Fibroblast of lung (primary cell): Measurements from ENCODE around the gene NAA25. TPM values are rescaled to one million over a fixed set of nuclear protein-coding genes. Genes with fewer than 3 reads are reported as not detected.
"Not testable (repeated sequence)": the region's sequence is repeated elsewhere in the genome, so short reads cannot be mapped to it uniquely, and the experiment has no call there.

ENCODE experiments used
- DNase-seq, 2 donors: peaks; one replicate each; pipeline versions ENCODE4 v3.0.0 to v3.0.0-alpha.2; 2010; ENCODE audit warnings: low read depth in 2 of 2
- H2AFZ ChIP-seq: 2 replicates; pipeline ENCODE4 v1.5.1; 2012; ENCODE audit warnings: low read length, control low read depth, inconsistent platforms
- H3K27ac ChIP-seq: 2 replicates; pipeline ENCODE4 v1.5.1; 2011; ENCODE audit warnings: low read length, control low read depth; ENCODE audit not compliant: insufficient read depth
- H3K27me3 ChIP-seq: 2 replicates; pipeline ENCODE4 v1.5.1; 2011; ENCODE audit warnings: mild to moderate bottlenecking, low read length; ENCODE audit not compliant: control insufficient read depth, insufficient read depth
- H3K36me3 ChIP-seq: 2 replicates; pipeline ENCODE4 v1.5.1; 2011; ENCODE audit warnings: low read length; ENCODE audit not compliant: control insufficient read depth, insufficient read depth
- H3K4me1 ChIP-seq: 2 replicates; pipeline ENCODE4 v1.5.1; 2011; ENCODE audit warnings: low read length; ENCODE audit not compliant: control insufficient read depth, insufficient read depth; ENCODE audit errors: extremely low read depth
- H3K4me2 ChIP-seq: 2 replicates; pipeline ENCODE4 v1.5.1; 2011; ENCODE audit warnings: low read length, control low read depth; ENCODE audit not compliant: insufficient read depth; ENCODE audit errors: extremely low read depth
- H3K4me3 ChIP-seq, 4 experiments: fragments of 200-600 bp in 1 of 4; sonication (generic) in 1 of 4; replicated peaks in 1 of 4; 2 replicates each; pipeline ENCODE4 v1.5.1; 2011 to 2016; ENCODE audit warnings: low read length in 4 of 4, low read depth in 3 of 4, mild to moderate bottlenecking in 3 of 4, control low read depth in 2 of 4, inconsistent platforms in 1 of 4, mixed read lengths in 1 of 4; ENCODE audit not compliant: insufficient read depth in 1 of 4; ENCODE audit errors: control extremely low read depth in 1 of 4
- H3K79me2 ChIP-seq: 2 replicates; pipeline ENCODE4 v1.5.1; 2012; ENCODE audit warnings: mild to moderate bottlenecking, low read length, inconsistent platforms; ENCODE audit not compliant: control insufficient read depth, insufficient read depth
- H3K9ac ChIP-seq: 2 replicates; pipeline ENCODE4 v1.5.1; 2011; ENCODE audit warnings: mild to moderate bottlenecking, low read length, control low read depth; ENCODE audit not compliant: insufficient read depth
- H3K9me3 ChIP-seq: 2 replicates; pipeline ENCODE4 v1.5.1; 2012; ENCODE audit warnings: low read depth, low read length; ENCODE audit not compliant: control insufficient read depth, insufficient read depth
- H4K20me1 ChIP-seq: 2 replicates; pipeline ENCODE4 v1.5.1; 2011; ENCODE audit warnings: low read length; ENCODE audit not compliant: control insufficient read depth, insufficient read depth; ENCODE audit errors: extremely low read depth
- CTCF ChIP-seq, 2 donors: IDR thresholded peaks in 1 of 2; conservative IDR thresholded peaks in 1 of 2; 1 replicate in 1 of 2; 2 replicates in 1 of 2; pipeline ENCODE4 v1.5.1; 2011 to 2012; ENCODE audit warnings: low read length in 2 of 2, control low read depth in 1 of 2, inconsistent platforms in 1 of 2, low read depth in 1 of 2, mild to moderate bottlenecking in 1 of 2
- EZH2 ChIP-seq: IDR thresholded peaks from 2 replicates; pipeline ENCODE4 v1.5.1; 2012; ENCODE audit warnings: low read length, control low read depth, mild to moderate bottlenecking; ENCODE audit errors: missing control alignments
- polyA plus RNA-seq, 2 donors: library from polyadenylated mRNA; depleted of rRNA in 1 of 2; stranded (reverse) in 1 of 2; unstranded in 1 of 2; fragments of >200 nt; gene quantifications; 2 replicates each; pipeline ENCODE4 v1.2.1, GENCODE V29; 2011 to 2012; ENCODE audit warnings: missing spikeins in 1 of 2
- total RNA-seq: library from RNA; depleted of rRNA; stranded (reverse); fragments of >200 nt; gene quantifications from 2 replicates; pipeline ENCODE4 v1.2.1, GENCODE V29; 2014

The NAA25 gene
- total and polyA plus RNA-seq, 2 donors (not counting 1 experiment from before 2014, with no cell fraction given), result 18.8 to 19.4 TPM

GRCh38 chr12:112107306-112108201, 1.0 kb downstream of the NAA25 start:
- Histone ChIP-seq H3K4me1 (peaks cover 10% of the 10 kb centered on the region), H4K20me1 (peaks cover 4% of the 10 kb centered on the region), H3K27ac (peak overlapping the region; percentile 97), H3K27me3 (no peaks in the 10 kb centered on the region), H3K4me3 (peak overlapping the region; percentile 90 to 97 (median 94)), H3K4me2 (peak overlapping the region; percentile 73), H3K9me3 (no peaks in the 10 kb centered on the region), H3K36me3 (no peaks in the 10 kb centered on the region), H3K9ac (peak overlapping the region; percentile 85), H3K79me2 (peaks cover 61% of the 10 kb centered on the region), H2AFZ (no peak overlapping the region)
- TF ChIP-seq EZH2 (no peak), CTCF (conservative IDR thresholded peaks at IDR 0.05 in 1 of 2, IDR thresholded peaks at IDR 0.05 in 1 of 2; ENCODE audit: low read depth in 1 of 2, low read length in 2 of 2) (no peak)
- peak in 1 of 2 donors; percentile 33 for DNase-seq

DNA sequence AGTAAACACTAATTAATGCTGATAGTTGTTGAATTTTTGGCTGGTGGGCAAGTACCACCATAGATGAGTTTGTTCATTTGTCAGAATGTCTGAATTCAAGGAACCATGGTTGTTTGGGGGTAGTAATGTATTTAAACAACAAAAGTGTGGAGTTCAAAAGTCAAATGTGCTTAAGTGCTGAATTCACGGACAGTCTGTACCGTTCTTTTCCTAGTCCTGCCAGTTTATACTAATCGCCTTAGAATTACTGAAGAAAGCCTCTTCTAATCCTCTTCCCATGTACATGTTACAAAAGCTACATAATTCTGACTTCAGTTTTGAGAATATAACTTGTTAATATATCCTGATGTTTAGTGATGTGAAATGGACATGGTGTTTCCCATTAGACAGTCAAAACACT, 2.7 kb downstream of the NAA25 start:
- Histone ChIP-seq H3K79me2 (peaks cover 74% of the 10 kb centered on the region), H3K9ac (no peak overlapping the region), H3K9me3 (no peaks in the 10 kb centered on the region), H3K27ac (no peak overlapping the region), H2AFZ (no peak overlapping the region), H3K4me1 (peaks cover 10% of the 10 kb centered on the region), H3K4me3 (no peak overlapping the region), H3K4me2 (peak overlapping the region; percentile 37), H4K20me1 (peaks cover 4% of the 10 kb centered on the region), H3K27me3 (no peaks in the 10 kb centered on the region), H3K36me3 (peaks cover 1% of the 10 kb centered on the region)
- DNase-seq, result no peak
- TF ChIP-seq CTCF (conservative IDR thresholded peaks at IDR 0.05 in 1 of 2, IDR thresholded peaks at IDR 0.05 in 1 of 2; ENCODE audit: low read depth in 1 of 2, low read length in 2 of 2) (no peak), EZH2 (no peak)

DNA sequence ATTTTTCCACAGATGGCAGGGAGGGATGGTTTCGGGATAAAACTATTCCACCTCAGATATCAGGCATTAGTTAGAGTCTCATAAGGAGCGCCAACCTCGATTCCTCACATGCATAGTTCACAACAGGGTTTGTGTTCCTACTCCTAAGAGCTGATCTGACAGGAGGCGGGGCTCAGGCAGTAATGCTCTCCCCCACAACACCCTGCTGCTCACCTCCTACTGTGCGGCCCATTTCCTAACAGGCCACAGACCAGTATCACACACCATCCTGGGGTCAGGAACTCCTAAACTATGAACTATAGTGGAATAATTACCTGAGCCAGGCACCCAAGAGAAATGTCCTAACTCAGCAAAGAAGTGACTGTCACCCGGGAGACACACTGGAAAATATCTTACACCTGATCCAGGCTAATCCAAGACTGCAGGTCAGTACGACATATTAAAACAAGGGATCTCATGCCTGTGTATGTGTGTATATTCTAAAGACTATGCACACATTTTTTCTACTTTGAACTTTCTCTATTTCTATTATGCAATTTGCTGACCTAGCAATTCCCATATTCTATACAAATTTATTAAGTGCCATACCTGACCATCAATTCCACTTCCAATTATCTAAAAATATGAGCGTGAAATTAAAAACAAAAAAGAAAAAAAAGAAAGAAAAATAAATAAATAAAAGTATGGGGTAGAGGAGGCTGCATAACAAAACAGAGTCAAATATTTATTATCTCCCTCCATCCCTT, 4.7 kb downstream of the NAA25 start:
- no peak overlapping the region for H2AFZ ChIP-seq
- H3K79me2 ChIP-seq, result peaks cover 85% of the 10 kb centered on the region
- H3K9me3 ChIP-seq, result no peaks in the 10 kb centered on the region
- no peak overlapping the region for H3K27ac ChIP-seq
- peaks cover 1% of the 10 kb centered on the region for H3K36me3 ChIP-seq
- H3K4me2 ChIP-seq, result no peak overlapping the region
- H3K4me3 ChIP-seq, result no peak overlapping the region
- TF ChIP-seq CTCF (conservative IDR thresholded peaks at IDR 0.05 in 1 of 2, IDR thresholded peaks at IDR 0.05 in 1 of 2; ENCODE audit: low read depth in 1 of 2, low read length in 2 of 2) (no peak), EZH2 (no peak)
- no peaks in the 10 kb centered on the region for H3K27me3 ChIP-seq
- no peak overlapping the region for H3K9ac ChIP-seq
- H4K20me1 ChIP-seq, result peaks cover 4% of the 10 kb centered on the region
- H3K4me1 ChIP-seq, result peaks cover 10% of the 10 kb centered on the region
- DNase-seq, result no peak

DNA sequence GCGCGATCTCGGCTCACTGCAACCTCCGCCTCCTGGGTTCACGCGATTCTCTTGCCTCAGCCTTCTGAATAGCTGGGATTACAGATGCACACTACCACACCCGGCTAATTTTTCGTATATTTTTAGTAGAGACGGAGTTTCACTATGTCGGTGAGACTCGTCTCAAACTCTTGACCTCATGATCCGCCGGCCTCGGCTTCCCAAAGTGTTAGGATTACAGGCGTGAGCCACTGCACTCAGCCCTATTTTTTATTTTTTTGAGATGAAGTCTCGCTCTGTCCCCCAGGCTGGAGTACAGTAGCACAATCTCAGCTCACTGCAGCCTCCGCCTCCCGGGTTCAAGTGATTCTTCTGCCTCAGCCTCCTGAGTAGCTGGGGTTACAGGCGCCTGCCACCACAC, 5.8 kb downstream of the NAA25 start:
- H3K4me3 ChIP-seq, H3K27ac ChIP-seq, H3K27me3 ChIP-seq, H3K4me1 ChIP-seq, DNase-seq, H2AFZ ChIP-seq, H3K4me2 ChIP-seq, H4K20me1 ChIP-seq, H3K9me3 ChIP-seq, H3K36me3 ChIP-seq, H3K9ac ChIP-seq: not testable (repeated sequence)
- H3K79me2 ChIP-seq, result peaks cover 81% of the 10 kb centered on the region
